HepG2 (cell line): ENCODE measurements around the gene ANKHD1. TPM values are rescaled to one million over a fixed set of nuclear protein-coding genes. Genes with fewer than 3 reads are reported as not detected.

Experiments
- ASH2L ChIP-seq: fragments of 300-600, 200-600 bp; sonication (generic); IDR thresholded peaks from 2 replicates; pipeline ENCODE4 v1.7.0; 2017; ENCODE audit warnings: low read depth, mild to moderate bottlenecking, moderate library complexity, mixed read lengths, low read length; ENCODE audit not compliant: insufficient read length
- CEBPG ChIP-seq: IDR thresholded peaks from 2 replicates; pipeline ENCODE4 v1.6.1; 2016
- ISX ChIP-seq: sonication (generic); formaldehyde crosslinking; conservative IDR thresholded peaks from 2 replicates; pipeline ENCODE4 v1.5.0; 2020; ENCODE audit warnings: missing genetic modification reagents
- JDP2 ChIP-seq: sonication (generic); formaldehyde crosslinking; IDR thresholded peaks from 2 replicates; pipeline ENCODE4 v1.8.1; 2022; ENCODE audit warnings: missing genetic modification reagents, borderline replicate concordance
- JUNB ChIP-seq: sonication (generic); formaldehyde crosslinking; IDR thresholded peaks from 2 replicates; pipeline ENCODE4 v1.8.0; 2022; ENCODE audit warnings: missing genetic modification reagents, mild to moderate bottlenecking, borderline replicate concordance
- KLF13 ChIP-seq: sonication (generic); formaldehyde crosslinking; IDR thresholded peaks from 2 replicates; pipeline ENCODE4 v1.4.0; 2020; ENCODE audit warnings: mild to moderate bottlenecking, missing genetic modification reagents
- KMT2A ChIP-seq: sonication (generic); formaldehyde crosslinking; IDR thresholded peaks from 2 replicates; pipeline ENCODE4 v1.4.0; 2020; ENCODE audit warnings: missing genetic modification reagents
- MTF2 ChIP-seq: sonication (generic); formaldehyde crosslinking; IDR thresholded peaks from 2 replicates; pipeline ENCODE4 v1.5.0; 2020; ENCODE audit warnings: missing genetic modification reagents, borderline replicate concordance
- PAX8 ChIP-seq: sonication (generic); formaldehyde crosslinking; IDR thresholded peaks from 2 replicates; pipeline ENCODE4 v1.8.0; 2022; ENCODE audit warnings: mild to moderate bottlenecking, missing genetic modification reagents, borderline replicate concordance
- SALL1 ChIP-seq: sonication (generic); formaldehyde crosslinking; IDR thresholded peaks from 2 replicates; pipeline ENCODE4 v1.8.0; 2022; ENCODE audit warnings: mild to moderate bottlenecking, missing genetic modification reagents
- SIN3A ChIP-seq: IDR thresholded peaks from 2 replicates; pipeline ENCODE4 v1.6.1; 2011; ENCODE audit warnings: low read depth, mild to moderate bottlenecking, control low read depth, low read length, borderline replicate concordance
- SMC3 ChIP-seq: IDR thresholded peaks from 2 replicates; pipeline ENCODE4 v1.6.1; 2011; ENCODE audit warnings: low read length, improper control_type of control experiment
- WIZ ChIP-seq: sonication (generic); formaldehyde crosslinking; IDR thresholded peaks from 2 replicates; pipeline ENCODE4 v1.5.1; 2020; ENCODE audit warnings: mild to moderate bottlenecking, missing genetic modification reagents
- ZNF138 ChIP-seq: sonication (generic); formaldehyde crosslinking; IDR thresholded peaks from 2 replicates; pipeline ENCODE4 v1.5.0; 2020; ENCODE audit warnings: mild to moderate bottlenecking, low read depth, missing genetic modification reagents
- ZNF629 ChIP-seq: sonication (generic); formaldehyde crosslinking; conservative IDR thresholded peaks from 2 replicates; pipeline ENCODE4 v1.5.0; 2020; ENCODE audit warnings: missing genetic modification reagents
- ZNF737 ChIP-seq: sonication (generic); formaldehyde crosslinking; IDR thresholded peaks from 2 replicates; pipeline ENCODE4 v1.5.0; 2020; ENCODE audit warnings: missing genetic modification reagents, mild to moderate bottlenecking, borderline replicate concordance
- ZNF839 ChIP-seq: sonication (generic); formaldehyde crosslinking; IDR thresholded peaks from 2 replicates; pipeline ENCODE4 v1.4.0; 2020; ENCODE audit warnings: missing genetic modification reagents, mild to moderate bottlenecking, borderline replicate concordance
- polyA plus RNA-seq, 8 experiments: library from polyadenylated mRNA; depleted of rRNA in 3 of 8; stranded (reverse) in 7 of 8; unstranded in 1 of 8; fragments of >200 nt; fragmentation: Illumina TruSeq in 4 of 8; extraction: Trizol in 4 of 8; gene quantifications; 2 replicates each; pipeline versions ENCODE4 v1.2.1 to v1.2.3, GENCODE V29; 2011 to 2016; ENCODE audit warnings: low read depth in 4 of 8, missing spikeins in 1 of 8, mixed read lengths in 1 of 8; ENCODE audit not compliant: insufficient read depth in 1 of 8
- total RNA-seq, 5 experiments: library from RNA; depleted of rRNA; stranded (reverse); fragments of >200 nt; fragmentation: Illumina TruSeq; extraction: Trizol; gene quantifications; 2 replicates each; pipeline ENCODE4 v1.2.3, GENCODE V29; 2016; ENCODE audit warnings: low read depth in 1 of 5
- TF ChIP-seq, protein P1 (sequence below): IDR thresholded peaks from 2 replicates; pipeline ENCODE4 v1.6.1; 2016; ENCODE audit warnings: low read depth
- TF ChIP-seq, protein P2 (sequence below): sonication (generic); formaldehyde crosslinking; IDR thresholded peaks from 2 replicates; pipeline ENCODE4 v1.4.0; 2020; ENCODE audit warnings: missing genetic modification reagents, borderline replicate concordance
- TF ChIP-seq, protein P3 (sequence below): sonication (generic); formaldehyde crosslinking; IDR thresholded peaks from 2 replicates; pipeline ENCODE4 v1.5.0; 2020; ENCODE audit warnings: mild to moderate bottlenecking, missing genetic modification reagents
- TF ChIP-seq, protein P4 (sequence below): sonication (generic); formaldehyde crosslinking; IDR thresholded peaks from 2 replicates; pipeline ENCODE4; 2020; ENCODE audit warnings: missing genetic modification reagents, mild to moderate bottlenecking, borderline replicate concordance

Gene ANKHD1
- total and polyA plus RNA-seq, 2 of the 13 experiments (the other 11 are each of a cell fraction or from before 2014, with no cell fraction given) = 69.9 to 82.0 TPM

DNA sequence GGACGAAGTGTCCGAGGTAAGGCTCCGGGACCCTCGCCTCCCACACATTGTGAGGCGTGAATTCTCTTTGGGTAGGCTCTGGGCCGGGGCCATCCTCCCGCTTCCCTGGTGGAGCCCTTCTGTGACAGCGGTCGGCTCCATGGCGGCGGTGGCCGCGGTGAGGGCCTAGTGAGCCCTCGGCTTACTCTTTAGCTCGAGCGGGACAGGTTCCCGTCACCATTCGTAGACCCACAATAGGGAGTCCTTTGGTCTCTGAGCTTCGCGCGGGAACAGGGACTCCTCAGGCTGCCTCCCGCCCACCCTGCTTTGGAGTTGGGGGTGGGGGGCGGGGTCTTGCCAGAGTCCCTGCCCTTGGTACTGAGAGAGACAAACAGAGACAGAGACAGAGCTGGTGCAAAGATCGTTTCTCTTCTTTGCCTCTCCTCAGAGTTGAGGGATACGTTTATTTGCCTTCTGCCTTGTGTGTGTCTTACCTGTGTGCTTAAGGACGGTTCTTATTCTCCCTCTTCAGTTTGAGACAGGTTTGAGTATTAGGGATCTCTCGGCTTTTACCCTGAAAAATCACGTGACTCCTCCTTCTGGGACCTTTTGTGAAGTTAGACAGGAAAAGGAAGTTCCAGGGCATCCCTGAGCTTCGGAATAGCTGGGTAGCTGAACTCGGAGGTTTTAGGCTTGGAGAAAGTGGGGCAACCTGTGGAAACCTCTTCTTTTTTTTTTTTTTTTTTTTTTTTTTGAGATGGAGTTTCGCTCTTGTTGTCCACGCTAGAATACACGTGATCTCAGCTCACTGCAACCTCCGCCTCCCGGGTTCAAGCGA, 833 bp downstream of the ANKHD1 start (continued):
- TF ChIP-seq MTF2 (CRISPR knock-in tag) = peak; percentile 23; the same call in 1 of the 2 replicates
- TF ChIP-seq ZNF737 (CRISPR knock-in tag) = no peak
- no peak for TF ChIP-seq JUNB
- TF ChIP-seq, protein P1, sequence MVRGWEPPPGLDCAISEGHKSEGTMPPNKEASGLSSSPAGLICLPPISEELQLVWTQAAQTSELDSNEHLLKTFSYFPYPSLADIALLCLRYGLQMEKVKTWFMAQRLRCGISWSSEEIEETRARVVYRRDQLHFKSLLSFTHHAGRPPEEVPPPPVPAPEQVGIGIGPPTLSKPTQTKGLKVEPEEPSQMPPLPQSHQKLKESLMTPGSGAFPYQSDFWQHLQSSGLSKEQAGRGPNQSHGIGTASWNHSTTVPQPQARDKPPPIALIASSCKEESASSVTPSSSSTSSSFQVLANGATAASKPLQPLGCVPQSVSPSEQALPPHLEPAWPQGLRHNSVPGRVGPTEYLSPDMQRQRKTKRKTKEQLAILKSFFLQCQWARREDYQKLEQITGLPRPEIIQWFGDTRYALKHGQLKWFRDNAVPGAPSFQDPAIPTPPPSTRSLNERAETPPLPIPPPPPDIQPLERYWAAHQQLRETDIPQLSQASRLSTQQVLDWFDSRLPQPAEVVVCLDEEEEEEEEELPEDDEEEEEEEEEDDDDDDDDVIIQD (CRISPR knock-in tag) = 0 out of 2 replicates have a peak, but pooled peaks have one; percentile 44
- TF ChIP-seq KLF13 (CRISPR knock-in tag) = peak; percentile 81; the same call in 1 of the 2 replicates
- TF ChIP-seq ISX (CRISPR knock-in tag) = no peak
- no peak for TF ChIP-seq ZNF839 (CRISPR knock-in tag)
- TF ChIP-seq SIN3A = peak; percentile 81
- 0 out of 2 replicates have a peak, but pooled peaks have one; percentile 39 for TF ChIP-seq ZNF138
- peak; percentile 1 for TF ChIP-seq ASH2L
- TF ChIP-seq SALL1 (CRISPR knock-in tag) = no peak; the same call in 1 of the 2 replicates
- no peak; the same call in 1 of the 2 replicates for TF ChIP-seq PAX8 (CRISPR knock-in tag)
- peak; percentile 7; the same call in 1 of the 2 replicates for TF ChIP-seq CEBPG (CRISPR knock-in tag)
- TF ChIP-seq ZNF629 = 0 out of 2 replicates have a peak, but pooled peaks have one; percentile 17
- no peak for TF ChIP-seq SMC3
- TF ChIP-seq, protein P2, sequence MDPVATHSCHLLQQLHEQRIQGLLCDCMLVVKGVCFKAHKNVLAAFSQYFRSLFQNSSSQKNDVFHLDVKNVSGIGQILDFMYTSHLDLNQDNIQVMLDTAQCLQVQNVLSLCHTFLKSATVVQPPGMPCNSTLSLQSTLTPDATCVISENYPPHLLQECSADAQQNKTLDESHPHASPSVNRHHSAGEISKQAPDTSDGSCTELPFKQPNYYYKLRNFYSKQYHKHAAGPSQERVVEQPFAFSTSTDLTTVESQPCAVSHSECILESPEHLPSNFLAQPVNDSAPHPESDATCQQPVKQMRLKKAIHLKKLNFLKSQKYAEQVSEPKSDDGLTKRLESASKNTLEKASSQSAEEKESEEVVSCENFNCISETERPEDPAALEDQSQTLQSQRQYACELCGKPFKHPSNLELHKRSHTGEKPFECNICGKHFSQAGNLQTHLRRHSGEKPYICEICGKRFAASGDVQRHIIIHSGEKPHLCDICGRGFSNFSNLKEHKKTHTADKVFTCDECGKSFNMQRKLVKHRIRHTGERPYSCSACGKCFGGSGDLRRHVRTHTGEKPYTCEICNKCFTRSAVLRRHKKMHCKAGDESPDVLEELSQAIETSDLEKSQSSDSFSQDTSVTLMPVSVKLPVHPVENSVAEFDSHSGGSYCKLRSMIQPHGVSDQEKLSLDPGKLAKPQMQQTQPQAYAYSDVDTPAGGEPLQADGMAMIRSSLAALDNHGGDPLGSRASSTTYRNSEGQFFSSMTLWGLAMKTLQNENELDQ = no peak
- TF ChIP-seq JDP2 (CRISPR knock-in tag) = no peak
- TF ChIP-seq, protein P3, sequence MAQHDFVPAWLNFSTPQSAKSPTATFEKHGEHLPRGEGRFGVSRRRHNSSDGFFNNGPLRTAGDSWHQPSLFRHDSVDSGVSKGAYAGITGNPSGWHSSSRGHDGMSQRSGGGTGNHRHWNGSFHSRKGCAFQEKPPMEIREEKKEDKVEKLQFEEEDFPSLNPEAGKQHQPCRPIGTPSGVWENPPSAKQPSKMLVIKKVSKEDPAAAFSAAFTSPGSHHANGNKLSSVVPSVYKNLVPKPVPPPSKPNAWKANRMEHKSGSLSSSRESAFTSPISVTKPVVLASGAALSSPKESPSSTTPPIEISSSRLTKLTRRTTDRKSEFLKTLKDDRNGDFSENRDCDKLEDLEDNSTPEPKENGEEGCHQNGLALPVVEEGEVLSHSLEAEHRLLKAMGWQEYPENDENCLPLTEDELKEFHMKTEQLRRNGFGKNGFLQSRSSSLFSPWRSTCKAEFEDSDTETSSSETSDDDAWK (CRISPR knock-in tag) = no peak
- 0 out of 2 replicates have a peak, but pooled peaks have one; percentile 12 for TF ChIP-seq WIZ (CRISPR knock-in tag)
- TF ChIP-seq, protein P4, sequence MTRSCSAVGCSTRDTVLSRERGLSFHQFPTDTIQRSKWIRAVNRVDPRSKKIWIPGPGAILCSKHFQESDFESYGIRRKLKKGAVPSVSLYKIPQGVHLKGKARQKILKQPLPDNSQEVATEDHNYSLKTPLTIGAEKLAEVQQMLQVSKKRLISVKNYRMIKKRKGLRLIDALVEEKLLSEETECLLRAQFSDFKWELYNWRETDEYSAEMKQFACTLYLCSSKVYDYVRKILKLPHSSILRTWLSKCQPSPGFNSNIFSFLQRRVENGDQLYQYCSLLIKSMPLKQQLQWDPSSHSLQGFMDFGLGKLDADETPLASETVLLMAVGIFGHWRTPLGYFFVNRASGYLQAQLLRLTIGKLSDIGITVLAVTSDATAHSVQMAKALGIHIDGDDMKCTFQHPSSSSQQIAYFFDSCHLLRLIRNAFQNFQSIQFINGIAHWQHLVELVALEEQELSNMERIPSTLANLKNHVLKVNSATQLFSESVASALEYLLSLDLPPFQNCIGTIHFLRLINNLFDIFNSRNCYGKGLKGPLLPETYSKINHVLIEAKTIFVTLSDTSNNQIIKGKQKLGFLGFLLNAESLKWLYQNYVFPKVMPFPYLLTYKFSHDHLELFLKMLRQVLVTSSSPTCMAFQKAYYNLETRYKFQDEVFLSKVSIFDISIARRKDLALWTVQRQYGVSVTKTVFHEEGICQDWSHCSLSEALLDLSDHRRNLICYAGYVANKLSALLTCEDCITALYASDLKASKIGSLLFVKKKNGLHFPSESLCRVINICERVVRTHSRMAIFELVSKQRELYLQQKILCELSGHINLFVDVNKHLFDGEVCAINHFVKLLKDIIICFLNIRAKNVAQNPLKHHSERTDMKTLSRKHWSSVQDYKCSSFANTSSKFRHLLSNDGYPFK (CRISPR knock-in tag) = no peak
- TF ChIP-seq KMT2A = no peak
